T-helper 1 cell treated with Interleukin-12 subunit alpha and Interleukin-12 subunit beta and Interleukin-4 antibody, amounts not matched to agents 30 ng/mL and 1 ng/mL, for 36 hours (primary cell): ENCODE measurements around the gene NAA15. TPM values are rescaled to one million over a fixed set of nuclear protein-coding genes. Genes with fewer than 3 reads are reported as not detected.
"Not testable (repeated sequence)": the region's sequence is repeated elsewhere in the genome, so short reads cannot be mapped to it uniquely, and the experiment has no call there.

Experiments
- intact Hi-C: fragments of 100-400 bp; cut with micrococcal nuclease; formaldehyde crosslinking; loops from one replicate; pipeline ENCODE4 v1.15.1; 2024
- total RNA-seq: library from RNA; stranded (reverse); gene quantifications from 2 replicates; pipeline ENCODE4 v1.2.3, GENCODE V29; 2022

The NAA15 gene
- total RNA-seq = 71.5 and 73.5 TPM in 2 replicates

DNA sequence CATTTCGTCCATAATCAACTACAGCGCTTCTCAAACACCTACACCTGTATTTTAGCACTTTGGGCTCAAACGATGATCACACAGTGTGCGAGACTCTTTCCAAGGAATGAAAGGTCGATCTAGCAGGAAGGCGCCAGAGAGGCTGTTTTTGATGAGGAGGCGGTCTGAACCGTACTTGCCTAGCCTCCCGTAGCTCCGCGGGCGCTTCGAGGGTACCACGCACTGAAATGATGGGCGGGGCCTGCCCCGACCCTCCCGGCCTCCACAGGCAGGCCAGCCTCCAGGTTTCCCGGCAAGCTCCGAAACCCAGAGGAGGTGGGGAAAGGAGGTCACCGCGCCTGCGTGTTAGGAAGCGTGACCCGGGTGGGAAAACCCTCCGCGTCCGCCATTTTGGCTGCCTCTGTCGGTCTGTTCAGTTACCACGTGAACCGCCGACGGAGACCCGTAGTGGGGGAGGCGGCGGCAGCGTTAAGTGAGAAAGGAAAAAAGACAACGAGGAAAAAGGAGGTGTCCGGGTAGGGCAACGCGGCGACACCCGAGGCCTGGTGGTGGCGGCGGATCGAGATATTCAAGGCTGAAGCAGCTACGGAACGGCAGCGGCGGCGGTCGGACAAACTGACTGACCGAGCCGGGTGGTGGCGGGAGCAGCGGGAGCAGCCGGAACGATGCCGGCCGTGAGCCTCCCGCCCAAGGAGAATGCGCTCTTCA lies at the start of gene NAA15:
TSS of gene NAA15 (plus strand) at position 393 of the 708 bp plus-strand sequence. CDS start at position 666, 273 bp downstream.
- intact Hi-C loops = loop anchor here (1.0 to 10.0 kb wide), 14 partner anchors 35 to 1921 kb away; partner anchors contain the start of genes ELMOD2, NOCT, SCOC and SETD7

DNA sequence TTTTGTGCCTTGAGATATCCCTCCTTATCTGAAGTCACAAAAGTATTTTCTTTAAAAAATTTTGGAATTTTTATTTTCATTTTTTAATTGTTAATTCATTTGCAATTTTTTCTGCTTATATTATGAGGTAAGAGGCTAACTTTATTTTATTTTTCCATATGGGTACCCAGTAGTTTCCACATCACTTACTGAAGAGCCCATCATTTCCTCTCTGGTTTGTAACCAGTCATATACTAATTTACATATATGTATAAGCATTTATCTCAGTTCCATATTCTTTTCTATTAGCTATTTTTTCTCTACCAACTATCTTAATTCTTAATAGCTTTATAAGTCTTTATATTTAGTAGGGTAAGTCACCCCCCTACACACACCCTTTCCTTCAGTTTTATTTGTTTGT lies 48.3 kb upstream of the NAA15 start:
- intact Hi-C loops = no loop called here

DNA sequence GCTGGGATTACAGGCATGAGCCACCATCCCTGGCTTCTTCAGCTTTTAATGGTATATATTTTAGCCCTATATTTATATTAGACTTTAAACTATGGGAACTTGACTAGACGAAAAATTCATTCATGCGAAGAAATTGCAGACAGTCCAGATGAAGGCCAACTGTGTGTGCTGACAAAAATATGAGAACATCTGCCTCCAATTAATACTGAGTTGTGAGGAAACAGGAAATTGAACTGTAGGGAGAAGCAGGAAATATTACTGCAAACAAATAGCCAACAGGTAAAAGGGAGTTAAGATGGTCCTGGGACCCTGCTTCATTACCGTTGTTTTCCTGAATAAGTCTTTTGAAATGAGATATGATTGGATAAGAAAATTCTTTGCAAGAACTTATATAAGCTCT lies 47.6 kb upstream of the NAA15 start:
- intact Hi-C loops = no loop called here

DNA sequence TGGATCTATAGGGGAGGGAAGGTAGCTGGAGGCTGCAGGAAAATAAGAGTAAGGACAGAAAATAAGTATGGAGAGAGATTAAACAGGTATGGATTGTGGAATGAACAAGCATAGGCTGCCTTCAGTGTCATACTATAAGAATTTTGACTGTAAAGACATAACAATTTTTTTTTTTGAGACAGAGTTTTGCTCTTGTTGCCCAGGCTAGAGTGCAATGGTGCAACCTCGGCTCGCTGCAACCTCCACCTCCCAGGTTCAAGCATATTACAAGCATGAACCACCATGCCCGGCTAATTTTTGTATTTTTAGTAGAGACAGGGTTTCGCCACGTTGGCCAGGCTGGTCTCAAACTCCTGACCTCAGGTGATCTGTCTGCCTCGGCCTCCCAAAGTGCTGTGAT lies 45.7 kb upstream of the NAA15 start:
- intact Hi-C loops = not testable (repeated sequence)

DNA sequence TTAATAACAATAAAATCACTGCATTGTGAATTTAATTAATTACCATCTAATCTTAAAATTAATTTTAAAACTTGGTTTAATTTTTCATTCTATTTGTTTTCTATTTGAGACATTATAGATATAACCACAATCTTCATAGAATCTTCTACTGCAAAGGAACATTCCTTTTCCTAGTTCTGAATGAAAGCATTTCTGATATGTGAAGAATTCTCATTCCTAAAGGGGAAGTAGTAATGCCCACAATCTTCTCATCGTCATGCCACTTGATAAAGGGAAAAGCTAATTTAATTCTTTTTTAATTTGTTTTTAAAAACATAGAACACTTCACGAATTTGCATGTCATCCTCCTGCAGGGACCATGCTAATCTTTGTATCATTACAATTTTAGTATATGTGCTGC lies 45.0 kb upstream of the NAA15 start:
- intact Hi-C loops = no loop called here

DNA sequence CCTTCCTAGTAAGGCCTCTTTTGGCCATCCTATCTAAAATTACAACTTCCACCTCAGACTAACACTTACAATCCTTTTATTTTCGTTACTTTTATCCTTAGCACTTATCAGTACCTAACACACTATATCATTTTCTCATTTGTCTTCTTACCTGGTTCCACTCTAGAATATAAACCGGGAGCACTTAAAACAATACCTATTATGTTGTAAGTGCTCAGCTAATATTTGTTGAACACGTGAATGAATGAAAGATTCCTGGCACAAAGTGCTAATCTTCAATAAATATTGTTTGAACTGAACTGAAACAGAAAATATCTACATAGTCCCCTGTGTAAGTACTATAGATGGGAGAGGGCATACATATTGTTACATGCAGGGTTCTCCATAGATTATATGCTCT lies 35.7 kb upstream of the NAA15 start:
- intact Hi-C loops = loop anchor here (1.0 kb wide), 4 partner anchors 30 to 188 kb away; partner anchors contain the start of gene NAA15

DNA sequence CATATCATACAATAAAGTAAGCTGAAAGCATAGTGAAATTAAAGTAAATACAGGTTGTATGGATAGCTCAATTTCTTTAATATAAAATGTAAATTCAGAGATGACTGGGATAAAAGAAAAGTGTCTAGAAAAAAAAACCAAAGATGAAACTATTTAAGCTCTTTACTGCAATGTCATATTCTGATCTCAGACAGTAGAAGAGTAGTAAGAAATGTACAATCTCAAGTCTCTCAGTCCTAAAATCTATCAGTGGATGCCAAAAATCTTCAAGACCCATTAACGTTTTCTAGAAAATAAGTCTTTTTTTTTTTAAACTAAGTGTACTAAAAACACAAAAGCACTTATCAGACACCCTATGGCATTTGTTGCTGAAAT lies 35.1 kb upstream of the NAA15 start:
- intact Hi-C loops = loop anchor here (1.0 kb wide), 4 partner anchors 29 to 187 kb away; partner anchors contain the start of gene NAA15

DNA sequence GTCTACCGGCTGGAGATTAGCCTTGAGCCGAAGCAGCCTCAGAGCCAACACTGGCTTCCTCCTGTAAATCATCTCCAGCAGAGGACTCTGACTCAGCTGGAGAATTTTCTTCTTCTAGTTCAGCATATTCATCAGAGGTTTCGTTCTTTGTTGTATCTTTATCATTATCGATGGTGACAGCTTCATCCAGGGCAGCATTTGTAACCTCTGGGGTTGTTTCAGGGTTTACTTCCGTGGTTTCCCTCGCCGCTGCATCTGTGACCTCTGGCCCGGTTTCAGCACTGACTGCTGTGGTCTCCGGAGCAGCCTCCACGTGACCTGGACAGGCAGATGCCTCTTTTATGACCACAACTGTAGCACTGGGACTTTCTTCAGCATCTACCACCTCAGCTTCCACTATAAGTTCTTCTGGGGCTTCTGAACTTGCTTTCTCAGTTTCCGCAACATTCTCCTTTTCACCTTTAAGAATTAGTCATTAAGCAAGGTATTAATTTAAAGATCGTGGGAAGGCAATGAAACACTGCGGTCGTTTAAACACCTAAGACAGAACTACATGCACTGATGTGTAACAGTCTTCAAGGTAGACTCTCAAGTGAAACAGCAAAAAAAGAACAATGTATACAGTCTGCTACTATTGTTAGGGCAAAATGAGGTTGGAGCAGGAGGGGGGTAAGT lies 34.6 kb upstream of the NAA15 start:
- intact Hi-C loops = loop anchor here (1.0 kb wide), 4 partner anchors 29 to 187 kb away; partner anchors contain the start of gene NAA15

DNA sequence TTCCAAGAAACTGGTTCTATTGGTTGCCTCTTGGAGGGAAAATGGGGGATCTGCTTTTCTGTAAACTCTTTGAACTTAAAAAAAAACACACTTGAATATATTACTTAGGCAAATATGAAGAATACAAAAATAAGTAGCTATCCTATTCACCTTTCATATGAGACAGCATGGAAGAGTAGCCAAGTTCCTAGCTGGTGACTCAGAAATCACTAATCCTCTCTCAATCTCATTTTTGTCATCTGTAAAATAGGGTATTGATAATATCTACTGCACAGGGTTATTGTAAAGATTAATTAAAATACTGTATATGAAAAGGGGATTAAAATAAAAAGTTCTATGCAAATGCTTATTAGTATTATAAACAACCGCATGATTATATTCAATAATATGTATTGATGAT lies 34.0 kb upstream of the NAA15 start:
- intact Hi-C loops = no loop called here

DNA sequence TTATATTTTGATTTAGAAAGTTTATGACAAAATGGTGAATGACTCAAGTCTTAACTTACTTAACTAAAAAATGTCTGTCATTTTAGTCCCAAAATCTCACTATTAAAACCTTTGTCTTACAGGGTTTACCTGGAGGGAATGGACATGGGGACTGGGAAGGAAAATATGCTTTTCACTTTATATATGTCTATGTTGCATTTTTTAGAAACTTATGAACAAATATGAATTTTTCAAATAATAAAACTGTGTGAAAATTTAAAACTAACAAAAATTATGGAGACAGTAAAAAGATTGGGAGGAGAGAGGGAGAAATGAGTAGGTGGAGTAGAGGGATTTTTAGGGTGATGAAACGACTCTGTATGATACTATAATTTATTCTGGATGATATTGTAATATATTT lies 27.5 kb upstream of the NAA15 start:
- intact Hi-C loops = no loop called here

DNA sequence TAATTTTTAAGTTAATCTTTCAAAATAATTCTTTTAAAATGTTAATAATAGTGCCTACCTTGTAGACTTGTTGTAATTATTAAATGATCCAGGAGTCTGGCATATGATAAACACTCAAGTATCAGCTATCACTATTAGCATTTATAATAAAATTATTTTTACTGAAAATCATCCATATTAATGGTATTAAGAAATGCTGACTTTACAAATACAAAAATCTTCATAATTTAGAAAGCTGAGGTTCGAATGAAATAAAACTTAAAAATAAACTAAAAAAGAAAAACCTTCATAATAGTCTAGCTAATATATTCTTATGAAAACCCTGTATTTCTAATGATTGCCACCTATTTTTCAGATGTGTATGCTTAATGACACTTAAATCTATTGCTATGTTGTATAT lies 26.5 kb upstream of the NAA15 start:
- intact Hi-C loops = no loop called here

DNA sequence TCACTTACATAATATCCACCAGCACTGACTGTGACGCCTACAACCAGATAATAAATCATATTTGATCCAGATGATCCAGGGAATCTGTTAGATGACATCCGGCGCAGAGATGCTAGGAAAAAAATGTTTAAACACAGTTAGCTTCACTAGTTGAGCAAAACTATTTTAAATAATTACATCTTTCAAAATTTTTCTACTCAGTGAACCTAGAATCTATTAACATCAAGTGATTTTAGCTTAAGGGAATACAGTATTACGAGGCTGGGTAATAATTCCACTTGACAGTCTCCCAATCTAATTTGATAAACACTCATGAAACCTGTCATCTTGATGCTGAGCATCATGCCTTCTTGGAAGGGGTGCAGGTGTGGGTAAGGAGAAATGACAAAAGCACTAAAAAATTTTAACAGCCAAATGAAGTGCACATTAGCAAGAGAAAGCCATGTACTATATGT lies 26.0 kb upstream of the NAA15 start:
- intact Hi-C loops = no loop called here

DNA sequence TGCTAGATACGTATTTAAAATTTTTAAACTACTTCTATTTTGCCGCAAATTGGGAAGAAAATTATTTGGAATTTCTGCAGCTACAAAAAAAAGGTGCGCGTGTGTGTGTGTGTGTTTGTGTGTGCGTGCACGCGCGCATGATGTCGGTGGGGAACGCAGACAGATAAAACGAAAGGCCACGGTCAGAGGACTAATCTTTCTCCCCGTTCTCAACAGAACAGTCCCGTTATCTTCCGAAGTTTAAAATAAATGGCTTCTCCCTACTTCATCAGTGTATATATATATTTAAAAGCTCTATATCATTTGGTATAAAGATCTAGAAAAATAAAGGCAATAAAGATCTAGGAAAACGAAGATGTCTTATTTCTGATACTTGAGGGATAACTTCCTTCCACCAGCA lies 22.8 kb upstream of the NAA15 start:
- intact Hi-C loops = no loop called here

DNA sequence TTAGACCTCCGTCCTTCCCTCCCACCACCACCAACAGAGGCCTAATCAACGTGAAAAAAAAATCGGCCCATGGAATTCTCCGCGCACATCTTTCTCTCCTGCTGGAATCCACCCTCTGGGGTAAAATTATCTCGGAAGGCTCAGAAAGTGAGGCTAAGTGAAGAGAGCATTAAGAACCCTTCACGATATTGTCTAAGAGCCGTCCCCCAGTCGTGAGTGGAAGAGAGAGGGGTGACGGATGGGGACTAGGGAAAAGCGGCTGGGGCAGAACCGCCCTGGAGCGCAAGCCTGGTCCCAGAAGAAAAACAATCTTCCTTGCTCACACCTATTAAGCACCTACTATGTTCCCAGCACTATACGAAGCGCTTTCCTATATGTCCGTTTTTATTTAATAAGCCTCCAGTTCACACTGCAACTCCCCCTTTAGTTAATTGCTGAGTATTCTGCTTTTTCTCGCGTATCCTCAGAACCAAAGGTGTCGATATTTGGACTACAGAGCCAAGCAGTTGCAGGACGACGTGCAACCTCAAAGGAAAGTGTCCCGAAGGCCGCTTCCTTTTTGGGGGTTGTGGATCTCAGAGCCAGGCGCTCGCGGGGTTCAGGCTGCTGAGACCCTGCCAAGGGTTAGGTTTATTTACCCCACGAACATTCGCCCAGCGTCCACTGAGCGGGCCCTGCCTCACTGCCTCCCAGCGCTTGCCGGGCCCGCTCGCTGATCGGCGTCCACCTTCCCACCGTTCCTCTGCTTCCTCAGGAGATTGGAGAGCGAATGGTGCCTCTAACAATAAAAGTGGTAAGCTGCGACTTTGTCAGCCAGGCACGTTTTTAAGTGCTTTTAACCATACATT lies 22.2 kb upstream of the NAA15 start:
- intact Hi-C loops = no loop called here

DNA sequence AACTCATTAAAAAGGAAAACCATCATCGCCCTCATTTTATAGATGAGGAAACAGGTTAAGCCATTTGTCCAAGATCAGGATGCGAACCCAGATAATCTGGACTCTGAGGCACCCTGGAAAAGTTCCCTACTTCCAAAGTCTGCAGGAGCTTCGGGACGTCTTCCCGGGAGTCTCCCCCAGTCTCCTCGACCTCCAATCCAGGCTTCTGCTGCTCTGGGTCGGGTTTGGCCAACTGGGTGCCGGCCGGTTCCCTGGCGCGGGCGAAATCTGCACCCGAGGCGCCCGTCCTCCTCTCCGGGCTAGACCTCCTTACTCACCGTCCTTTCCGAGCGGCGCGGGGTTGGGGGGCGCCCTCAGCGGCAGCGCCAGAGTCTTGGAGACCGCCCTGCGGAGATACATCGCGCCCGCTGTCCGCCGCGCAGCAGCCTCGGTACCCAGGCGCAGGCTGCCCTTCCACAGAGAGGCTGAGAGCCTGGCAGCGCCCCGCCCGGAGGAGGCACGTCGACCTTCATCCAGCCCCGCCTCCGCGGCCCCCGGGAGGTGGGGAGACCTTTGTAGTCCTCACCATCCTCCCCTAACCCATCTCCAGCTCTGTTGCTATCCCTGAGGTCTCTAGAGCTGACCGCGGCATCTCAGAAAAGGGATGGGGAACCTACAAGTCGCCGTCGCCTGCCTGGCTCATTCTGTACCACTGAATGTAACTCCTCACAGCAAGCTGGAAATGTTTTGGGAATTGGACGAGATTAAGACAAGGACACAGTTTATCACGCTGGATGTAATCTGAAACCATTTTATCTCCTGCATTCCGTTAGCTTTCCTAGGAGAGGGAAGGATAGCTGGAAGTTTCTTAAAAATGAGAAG lies 21.3 kb upstream of the NAA15 start, which contains the start of gene MGARP:
TSS of gene MGARP (minus strand) at position 466 of the 861 bp plus-strand sequence. CDS start at position 399, 67 bp downstream.
- intact Hi-C loops = no loop called here

DNA sequence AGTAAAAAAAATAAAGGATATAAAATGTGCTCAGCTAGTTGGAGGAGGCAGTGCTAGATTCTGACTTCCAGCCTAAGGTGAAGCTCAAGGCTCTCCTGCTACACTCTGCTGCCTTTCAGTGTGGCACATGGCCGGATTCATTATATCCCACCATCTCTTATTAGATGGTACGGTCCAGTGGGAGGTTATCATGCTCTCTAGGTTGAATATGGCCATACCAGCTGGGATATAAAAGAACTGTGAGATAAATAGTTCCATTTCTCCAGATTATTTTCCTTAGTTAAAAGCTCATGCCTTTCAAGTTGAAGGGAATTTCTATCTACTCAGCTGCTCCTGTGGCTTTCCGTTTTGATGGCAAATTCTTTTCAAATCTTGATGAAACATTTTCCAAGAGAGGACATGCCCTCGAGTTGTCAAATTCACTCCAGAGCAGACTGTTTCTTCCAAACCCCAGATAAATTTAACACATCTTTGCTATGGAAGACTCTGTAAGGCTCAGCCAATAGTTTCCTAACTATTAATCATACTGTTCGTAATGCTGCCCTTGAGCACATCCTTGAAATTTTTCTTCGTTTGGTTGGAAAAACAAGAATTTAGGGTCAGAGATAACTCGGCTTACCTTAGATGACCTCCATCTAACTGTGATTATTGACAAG lies 19.1 kb upstream of the NAA15 start:
- intact Hi-C loops = no loop called here

DNA sequence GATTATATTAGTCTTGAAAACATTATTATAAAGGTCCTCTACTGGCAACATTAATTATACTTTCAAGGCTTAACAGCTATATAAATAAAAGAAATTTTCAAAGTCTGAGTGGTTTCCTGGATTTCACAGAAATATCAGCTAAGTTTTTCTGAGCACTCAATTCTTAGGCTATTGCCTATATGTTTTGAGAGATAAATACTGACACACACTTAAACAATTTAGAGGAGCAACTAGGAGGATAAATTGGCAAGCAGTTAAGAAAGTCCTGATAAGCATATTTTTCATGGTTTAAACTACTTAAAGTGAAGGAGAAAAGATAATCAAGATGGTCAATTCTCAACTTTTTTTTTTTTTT lies 18.6 kb upstream of the NAA15 start:
- intact Hi-C loops = no loop called here

DNA sequence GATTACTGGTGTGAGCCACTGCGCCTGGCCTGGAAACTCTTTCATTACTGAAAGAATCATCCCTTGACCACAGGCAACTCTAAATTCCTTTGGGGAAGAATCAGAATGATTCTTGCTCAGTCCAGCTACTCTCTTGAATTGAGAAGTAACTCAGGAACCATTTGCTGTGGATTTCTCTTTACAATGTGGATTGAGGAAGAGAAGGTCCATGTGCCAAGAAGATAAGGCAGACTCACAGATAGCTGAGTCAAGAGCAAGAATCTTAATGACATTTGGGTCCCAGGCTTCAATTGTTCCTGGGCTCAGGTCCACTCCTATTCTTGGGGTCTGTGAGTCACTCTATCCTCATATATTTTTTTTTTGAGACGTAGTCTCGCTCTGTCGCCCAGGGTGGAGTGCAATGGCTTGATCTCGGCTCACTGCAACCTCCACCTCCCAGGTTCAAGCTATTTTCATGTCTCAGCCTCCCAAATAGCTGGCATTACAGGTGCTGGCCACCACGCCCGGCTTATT lies 15.1 kb upstream of the NAA15 start:
- intact Hi-C loops = no loop called here

DNA sequence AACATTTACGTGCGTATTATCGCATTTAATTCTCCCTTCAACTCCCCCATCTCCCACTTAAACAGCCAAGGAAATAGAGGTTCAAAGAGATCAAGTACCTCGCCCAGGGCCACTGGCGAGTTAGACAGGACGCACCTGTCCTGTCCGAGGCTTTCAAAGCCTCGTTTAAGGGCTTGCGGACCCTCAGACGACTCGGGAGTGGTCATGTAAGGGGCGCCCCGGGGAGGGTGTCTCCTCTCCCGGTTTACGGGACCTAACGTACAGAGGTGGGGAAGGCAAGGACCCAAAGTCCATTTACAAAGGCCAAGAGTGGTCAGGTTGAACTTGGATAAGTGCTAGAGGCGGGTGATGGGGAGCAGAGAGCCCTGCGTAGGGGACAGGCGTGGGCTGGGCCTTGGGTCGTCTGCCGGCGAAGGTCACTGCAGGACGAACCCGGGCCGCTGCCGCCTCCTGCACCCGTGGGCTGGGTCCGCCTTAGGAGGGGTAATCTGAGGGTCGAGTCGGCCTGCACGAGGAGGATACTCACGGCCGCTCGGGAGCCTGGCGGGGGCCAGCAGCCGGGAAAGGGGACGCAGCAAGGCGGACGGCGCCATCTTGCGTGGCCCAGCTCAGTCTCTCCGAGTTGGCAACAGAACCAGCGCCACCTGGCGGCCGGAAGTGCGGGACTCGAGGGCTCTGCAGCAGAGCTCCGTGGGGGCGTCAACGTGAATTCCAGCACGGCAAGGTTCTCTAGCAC lies 5.9 kb upstream of the NAA15 start:
- intact Hi-C loops = loop anchor here (1.0 kb wide), 10 partner anchors 9 to 1053 kb away; partner anchors contain the start of genes NOCT and SLC7A11
